NCI-H748 (cell line): ENCODE data around the gene BHLHA15.

Source experiments
- DNase-seq: peaks from one replicate; lab custom pipeline; 2025; ENCODE audit not compliant: unreplicated experiment; lab: John Stamatoyannopoulos, UW

Gene BHLHA15

GRCh38 chr7:98240961-98241673 is 29.9 kb downstream of the BHLHA15 start:
- DNase-seq, result peak; percentile 27

DNA sequence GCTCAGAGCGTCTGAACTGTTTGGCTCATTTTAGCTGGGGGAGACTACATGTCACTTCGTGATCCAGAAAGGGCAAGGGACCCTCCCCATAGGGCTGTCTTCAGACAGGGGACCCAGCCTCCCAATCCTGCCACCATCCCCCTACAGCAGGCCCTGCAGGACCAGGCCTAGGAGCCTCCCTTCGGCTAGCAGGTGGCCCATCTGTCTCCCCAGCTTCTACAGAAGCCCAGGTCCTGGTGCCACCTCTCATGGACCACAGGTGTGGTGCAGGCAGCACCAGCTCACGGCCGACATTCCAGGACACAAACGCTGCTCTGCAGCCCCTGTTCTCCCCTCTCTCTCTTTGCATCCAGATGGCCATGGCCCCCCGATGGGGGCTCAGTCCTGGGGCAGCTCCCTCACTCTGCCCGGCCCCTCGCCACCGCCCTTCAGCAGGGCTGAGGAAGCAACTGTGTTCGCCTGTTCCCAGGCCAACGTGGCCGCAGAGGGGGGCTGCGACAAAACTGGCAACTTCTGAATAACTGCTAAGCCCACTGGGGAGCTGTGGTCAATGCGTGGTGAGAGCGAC is 30.5 kb downstream of the BHLHA15 start:
- no peak for DNase-seq

GRCh38 chr7:98242342-98242741 is 31.1 kb downstream of the BHLHA15 start:
- no peak for DNase-seq

GRCh38 chr7:98242934-98243333 is 31.7 kb downstream of the BHLHA15 start:
- no peak for DNase-seq

DNA sequence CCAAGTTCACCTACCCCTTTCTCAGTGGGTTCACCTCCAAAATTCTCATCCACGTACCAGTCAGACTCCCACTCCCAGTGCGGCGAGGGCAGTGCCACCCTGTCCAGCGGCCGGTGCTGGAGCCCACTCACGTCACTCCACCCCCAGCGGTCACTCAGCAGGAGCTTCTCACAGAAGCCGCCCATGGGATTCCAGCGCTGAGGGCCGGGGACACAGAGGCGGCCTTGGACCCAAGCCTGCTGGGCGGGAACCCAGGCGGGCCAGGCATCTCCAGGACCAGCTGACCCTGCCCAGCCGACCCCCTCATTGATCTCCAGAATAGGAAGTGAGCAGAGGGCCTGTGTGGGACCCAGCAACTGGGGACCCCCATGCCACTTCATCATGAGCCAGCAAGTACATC is 33.6 kb downstream of the BHLHA15 start:
- no peak for DNase-seq

DNA sequence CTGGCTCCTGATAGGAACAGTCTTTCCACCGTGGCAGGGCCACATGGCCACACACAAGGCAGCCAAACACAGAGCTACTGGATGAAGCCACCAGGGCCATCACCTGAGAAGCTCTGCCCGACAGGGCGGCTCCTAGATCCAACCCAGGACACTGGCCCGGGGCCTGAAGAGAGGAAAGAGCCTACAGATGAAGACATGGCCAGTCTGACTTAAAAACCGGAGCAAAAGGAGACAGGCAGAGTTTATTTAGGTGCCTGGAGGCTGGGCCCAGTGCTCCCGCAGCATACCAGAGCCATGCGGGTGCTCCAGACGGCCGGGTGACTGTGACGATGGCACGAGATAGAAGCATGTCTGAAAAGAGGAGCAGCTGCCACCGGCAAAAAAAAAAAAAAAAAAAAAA is 36.9 kb downstream of the BHLHA15 start:
- no peak for DNase-seq

GRCh38 chr7:98249106-98249505 is 37.9 kb downstream of the BHLHA15 start:
- DNase-seq, result no peak

GRCh38 chr7:98250789-98251188 is 39.5 kb downstream of the BHLHA15 start:
- no peak for DNase-seq

- no peak for DNase-seq
These were observed 40.0 kb downstream of the BHLHA15 start for GRCh38 chr7:98251231-98251600.

DNA sequence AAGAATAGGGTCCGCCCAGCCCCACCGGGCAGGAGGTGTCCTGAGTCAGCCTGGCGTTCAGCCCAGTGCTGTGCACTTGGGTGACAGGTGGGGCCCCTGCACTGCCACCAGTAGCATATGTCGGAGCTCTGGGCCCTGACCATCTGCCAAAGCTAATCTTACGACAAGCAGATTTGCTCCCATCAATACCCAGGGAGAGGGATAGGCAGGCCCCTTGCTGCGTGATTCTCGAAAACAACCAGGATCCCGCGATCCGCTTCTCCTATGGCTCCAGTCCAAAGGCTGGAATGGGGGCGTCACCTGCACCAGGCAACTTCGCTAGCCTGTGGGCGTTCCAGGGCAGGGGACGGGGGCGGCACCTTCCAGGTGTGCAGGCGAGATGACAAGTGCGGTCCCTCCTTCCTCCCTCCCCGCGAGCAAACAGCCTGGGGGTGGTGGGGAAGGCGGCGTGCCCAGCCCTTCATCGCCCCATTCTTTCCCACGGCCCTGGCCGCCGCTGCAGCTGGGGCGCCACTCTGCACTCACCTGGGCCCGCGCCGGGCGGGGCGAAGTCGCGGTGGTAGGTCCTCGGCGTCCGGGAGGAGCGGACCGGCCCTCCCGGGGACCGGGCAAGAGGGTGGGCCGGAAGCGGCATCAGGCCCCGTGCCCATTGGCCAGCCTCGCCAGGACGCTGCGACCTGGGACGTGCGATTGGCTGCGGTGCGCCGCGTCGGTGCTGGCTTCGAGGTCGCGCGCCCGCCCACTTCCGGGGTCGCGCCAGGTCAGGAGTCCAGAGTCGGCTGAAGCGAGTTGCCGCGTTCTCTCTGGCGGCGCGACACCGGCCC is 40.6 kb downstream of the BHLHA15 start, which contains the start of gene TECPR1:
Gene TECPR1 (minus strand): TSS at position 632 of the 824 bp plus-strand sequence. CDS start 6,086 bp downstream, outside the sequence.
- DNase-seq, result peak; percentile 96

DNA sequence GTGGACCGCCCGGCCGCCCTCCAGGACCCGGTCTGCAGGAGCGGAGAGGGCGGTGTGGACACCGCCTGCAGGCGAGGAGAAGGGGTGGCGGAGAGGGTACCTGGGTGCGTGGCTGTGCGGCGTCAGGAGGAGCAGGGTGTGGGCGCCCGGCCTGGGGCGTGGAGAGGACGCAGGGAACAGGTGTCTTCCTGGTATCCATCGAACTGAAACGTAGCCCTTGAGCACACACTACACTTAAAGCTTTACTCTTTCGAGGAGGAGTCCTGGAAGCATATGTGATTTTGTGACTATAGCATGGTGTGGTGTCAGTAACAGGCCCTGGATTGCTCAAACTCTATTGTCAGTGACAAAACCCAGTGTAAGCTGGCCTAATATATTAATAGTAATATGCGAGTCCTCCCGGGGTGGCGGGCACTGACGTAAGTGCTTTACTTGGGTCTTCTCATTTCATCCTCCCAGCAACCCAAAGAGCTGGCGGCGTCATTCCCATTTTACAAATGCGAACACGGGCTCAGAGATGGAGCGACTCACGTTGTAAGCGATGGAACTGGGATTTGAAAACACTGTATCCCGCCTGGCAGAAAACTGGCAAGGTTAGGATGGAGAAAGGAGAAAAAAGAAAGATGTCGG is 41.3 kb downstream of the BHLHA15 start:
- DNase-seq, result no peak

- no peak for DNase-seq
These were observed 43.3 kb downstream of the BHLHA15 start for GRCh38 chr7:98254516-98254915.

DNA sequence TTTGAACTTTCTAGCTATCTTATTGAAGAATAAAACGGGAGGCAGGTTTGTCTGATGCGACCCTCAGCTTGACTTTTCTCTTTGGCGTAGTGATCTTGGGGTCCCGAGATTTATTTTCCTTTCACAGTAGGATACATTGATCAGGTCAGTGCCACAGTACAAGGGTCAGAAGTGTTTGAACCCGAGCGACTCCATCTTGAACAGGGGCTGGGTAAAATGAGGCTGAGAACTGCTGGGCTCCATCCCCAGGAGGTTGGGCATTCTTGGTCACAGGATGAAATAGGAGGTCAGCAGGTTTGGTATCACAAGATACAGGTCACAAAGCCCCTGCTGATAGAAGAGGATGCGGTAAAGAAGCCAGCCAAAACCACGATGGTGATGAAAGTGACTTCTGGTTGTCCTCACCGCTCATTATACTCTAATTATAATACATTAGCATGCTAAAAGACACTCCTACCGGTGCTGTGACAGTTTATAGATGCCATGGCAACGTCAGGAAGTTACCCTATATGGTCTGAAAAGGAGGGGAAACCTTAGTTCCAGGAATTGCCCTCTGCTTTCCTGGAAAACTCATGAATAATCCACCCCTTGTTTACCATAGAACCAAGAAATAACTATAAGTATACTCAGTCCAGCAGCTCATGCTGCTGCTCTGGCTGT is 43.8 kb downstream of the BHLHA15 start:
- no peak for DNase-seq

DNA sequence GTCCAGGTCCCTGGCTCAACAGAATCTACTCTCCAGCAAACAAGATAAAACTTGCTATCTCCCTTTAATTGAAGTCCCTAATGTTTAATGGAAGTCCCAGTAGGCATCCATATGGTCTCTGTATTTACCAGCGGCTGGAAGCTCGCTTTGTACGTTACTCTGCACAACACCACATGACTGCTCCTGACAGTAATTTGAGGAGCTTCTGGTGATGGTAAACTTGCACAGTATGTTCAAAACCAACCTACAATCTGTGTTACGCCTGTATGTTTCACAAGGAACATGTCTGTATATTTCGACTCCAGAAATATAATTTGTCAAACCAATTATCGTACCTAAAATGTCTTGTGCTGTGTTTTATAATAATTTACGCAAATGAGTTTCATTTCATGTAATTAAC is 45.2 kb downstream of the BHLHA15 start:
- no peak for DNase-seq

DNA sequence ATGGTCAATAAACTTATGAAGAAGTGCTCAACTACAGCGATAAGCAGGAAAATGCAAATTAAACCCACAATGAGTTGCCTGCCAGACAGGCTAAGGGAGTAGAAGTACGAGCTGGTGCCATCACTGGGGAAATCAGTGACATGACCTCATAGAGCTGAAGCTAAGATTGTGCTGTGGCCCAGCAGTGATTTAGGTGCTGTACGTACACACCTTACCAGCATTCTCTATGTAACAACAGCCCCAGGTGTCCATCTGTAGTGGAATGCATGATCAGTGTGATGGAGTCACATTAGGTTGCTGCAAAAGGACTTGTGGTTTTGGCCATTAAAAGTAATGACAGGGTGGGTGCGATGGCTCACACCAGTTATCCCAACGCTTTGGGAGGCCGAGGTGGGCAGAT is 46.5 kb downstream of the BHLHA15 start:
- DNase-seq, result no peak
